ENCODE results near the gene CCDC124. TPM values are rescaled to one million over a fixed set of nuclear protein-coding genes. Genes with fewer than 3 reads are reported as not detected.

Gene CCDC124
- total and polyA plus RNA-seq, 11 donors: 45.4 to 195 (median 71.8) TPM

DNA sequence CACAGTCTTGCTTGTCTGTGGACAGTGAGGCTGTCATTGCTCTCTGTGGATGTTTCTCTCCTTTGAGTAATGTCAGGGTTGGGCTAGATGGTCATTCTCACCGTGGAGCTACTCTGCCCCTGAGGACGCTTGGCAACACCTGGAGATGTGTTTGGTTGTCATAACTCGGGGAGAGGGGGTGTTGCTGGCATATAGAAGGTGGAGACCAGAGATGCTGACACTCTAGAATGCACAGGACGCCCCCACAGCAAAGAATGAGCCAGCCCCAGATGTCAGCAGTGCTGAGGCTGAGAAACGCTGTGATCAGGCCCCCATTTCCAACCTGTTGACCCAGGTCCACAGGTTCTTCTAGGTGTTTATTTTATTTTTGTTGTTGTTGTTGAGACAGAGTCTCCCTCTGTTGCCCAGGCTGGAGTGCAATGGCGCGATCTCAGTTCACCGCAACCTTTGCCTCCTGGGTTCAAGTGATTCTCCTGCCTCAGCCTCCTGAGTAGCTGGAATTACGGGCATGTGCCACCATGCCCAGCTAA, 4.6 kb downstream of the CCDC124 start:
- H3K9me3 ChIP-seq: no peaks in the 10 kb centered on the region
- TF ChIP-seq, protein P1, sequence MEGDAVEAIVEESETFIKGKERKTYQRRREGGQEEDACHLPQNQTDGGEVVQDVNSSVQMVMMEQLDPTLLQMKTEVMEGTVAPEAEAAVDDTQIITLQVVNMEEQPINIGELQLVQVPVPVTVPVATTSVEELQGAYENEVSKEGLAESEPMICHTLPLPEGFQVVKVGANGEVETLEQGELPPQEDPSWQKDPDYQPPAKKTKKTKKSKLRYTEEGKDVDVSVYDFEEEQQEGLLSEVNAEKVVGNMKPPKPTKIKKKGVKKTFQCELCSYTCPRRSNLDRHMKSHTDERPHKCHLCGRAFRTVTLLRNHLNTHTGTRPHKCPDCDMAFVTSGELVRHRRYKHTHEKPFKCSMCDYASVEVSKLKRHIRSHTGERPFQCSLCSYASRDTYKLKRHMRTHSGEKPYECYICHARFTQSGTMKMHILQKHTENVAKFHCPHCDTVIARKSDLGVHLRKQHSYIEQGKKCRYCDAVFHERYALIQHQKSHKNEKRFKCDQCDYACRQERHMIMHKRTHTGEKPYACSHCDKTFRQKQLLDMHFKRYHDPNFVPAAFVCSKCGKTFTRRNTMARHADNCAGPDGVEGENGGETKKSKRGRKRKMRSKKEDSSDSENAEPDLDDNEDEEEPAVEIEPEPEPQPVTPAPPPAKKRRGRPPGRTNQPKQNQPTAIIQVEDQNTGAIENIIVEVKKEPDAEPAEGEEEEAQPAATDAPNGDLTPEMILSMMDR (IDR thresholded peaks at IDR 0.05): no peak
- no peak for TF ChIP-seq POLR2A (IDR thresholded peaks at IDR 0.05)
- intact Hi-C loops (cut with DNase I): loop anchor here in 2 of 10 donors (5.0 to 10.0 kb wide), 2 partner anchors 117 to 120 kb away; no protein-coding TSS in a partner anchor
- H3K4me3 ChIP-seq: no peak overlapping the region
- H3K36me3 ChIP-seq: peaks cover 0 to 41% (median 22%) of the 10 kb centered on the region in 9 donors
- no peak for DNase-seq
- 87 to 96% (median 91%) methylated on average over 9 of the region's 9 CpGs for WGBS, 4 donors
- H3K27me3 ChIP-seq: no peaks in the 10 kb centered on the region
- H3K4me1 ChIP-seq: peaks cover 0 to 13% (median 9%) of the 10 kb centered on the region in 12 donors
- no peak overlapping the region for H3K27ac ChIP-seq
- no peak for ATAC-seq

DNA sequence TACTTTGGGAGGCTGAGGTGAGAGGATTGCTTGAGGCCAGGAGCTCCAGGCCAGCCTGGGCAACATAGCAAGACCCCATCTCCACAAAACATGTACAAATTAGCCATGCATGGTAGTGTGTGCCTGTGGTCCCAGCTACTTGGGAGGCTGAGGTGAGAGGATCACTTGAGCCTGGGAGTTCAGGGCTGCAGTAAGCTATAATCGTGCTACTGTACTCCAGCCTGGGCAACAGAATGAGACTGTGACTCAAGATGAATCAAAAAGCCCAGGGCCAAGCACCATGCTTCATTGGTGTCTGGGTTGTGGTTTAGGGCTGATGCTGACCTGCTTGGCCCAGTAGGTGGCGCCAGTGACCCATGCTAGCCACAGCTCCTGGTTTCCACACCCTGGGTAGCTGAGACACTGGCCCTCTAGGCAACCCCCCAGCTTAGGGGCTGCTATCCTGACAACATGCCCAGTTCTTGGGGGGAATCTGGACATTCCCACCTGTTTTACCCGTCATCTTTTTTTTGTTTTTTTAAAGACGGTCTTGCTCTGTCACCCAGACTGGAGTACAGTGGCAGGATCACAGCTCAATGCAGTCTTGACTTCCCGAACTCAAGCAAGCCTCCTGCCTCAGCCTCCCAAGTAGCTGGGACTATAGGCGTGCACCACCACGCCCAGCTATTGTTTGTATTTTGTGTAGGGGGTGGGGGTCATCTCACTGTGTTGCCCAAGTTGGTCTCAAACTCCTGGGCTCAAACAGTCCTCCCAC, 5.5 kb downstream of the CCDC124 start:
- intact Hi-C loops (cut with DNase I): loop anchor here (1.0 to 10.0 kb wide), 5 partner anchors 59 to 121 kb away; no protein-coding TSS in a partner anchor
- peak; percentile 73 to 91 (median 86) for ATAC-seq
- Histone ChIP-seq H3K4me1 (peaks cover 0 to 11% (median 8%) of the 10 kb centered on the region in 12 donors), H3K27me3 (no peaks in the 10 kb centered on the region), H3K9me3 (no peaks in the 10 kb centered on the region), H3K36me3 (peaks cover 0 to 48% (median 27%) of the 10 kb centered on the region in 9 donors), H3K27ac (no peak overlapping the region), H3K4me3 (no peak overlapping the region)
- WGBS, 4 donors: 50 to 58% (median 56%) methylated on average over 6 to 7 of the region's 7 CpGs
- TF ChIP-seq, protein P1 (IDR thresholded peaks at IDR 0.05): peak; percentile 85 to 97 (median 90)
- no peak for TF ChIP-seq POLR2A (IDR thresholded peaks at IDR 0.05)
- DNase-seq: peak; percentile 63 to 86 (median 75)

DNA sequence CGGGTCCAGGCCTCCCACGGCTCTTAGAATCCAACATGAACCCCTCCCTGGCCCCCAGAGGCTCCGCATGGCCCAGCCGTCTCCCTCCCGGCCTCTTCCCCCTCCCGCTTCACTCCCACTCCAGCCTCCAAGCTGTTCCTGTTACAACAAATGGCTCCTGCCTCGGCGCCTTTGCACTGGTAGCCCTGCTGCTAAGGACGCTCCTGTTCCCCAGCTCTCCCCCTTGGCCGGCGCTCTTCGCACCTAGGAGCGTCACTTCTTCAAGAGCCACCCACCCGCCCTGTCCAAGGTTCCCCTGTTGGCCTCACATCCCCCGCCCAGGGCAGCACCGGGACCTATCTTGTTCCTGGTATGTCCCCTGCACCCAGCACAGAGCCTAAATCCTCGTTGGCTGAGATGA, 9.4 kb downstream of the CCDC124 start:
- intact Hi-C loops (cut with DNase I): loop anchor here in 1 of 10 donors (5.0 kb wide), 1 partner anchor 115 kb away; no protein-coding TSS in a partner anchor
- peaks cover 0 to 5% (median 2%) of the 10 kb centered on the region in 12 donors for H3K4me1 ChIP-seq
- no peak for TF ChIP-seq POLR2A (IDR thresholded peaks at IDR 0.05)
- TF ChIP-seq, protein P1 (IDR thresholded peaks at IDR 0.05): no peak
- no peaks in the 10 kb centered on the region for H3K27me3 ChIP-seq
- H3K36me3 ChIP-seq: peaks cover 0 to 51% (median 19%) of the 10 kb centered on the region in 9 donors
- ATAC-seq: no peak
- no peak overlapping the region for H3K27ac ChIP-seq
- no peak overlapping the region for H3K4me3 ChIP-seq
- WGBS, 4 donors: 76 to 88% (median 81%) methylated on average over 14 to 17 of the region's 17 CpGs
- H3K9me3 ChIP-seq: no peaks in the 10 kb centered on the region
- DNase-seq: no peak
